MM.1S (cell line): ENCODE results near the gene MTCL1.

Source experiments
- EZH2 ChIP-seq: fragments of 300-600 bp; sonication (generic); optimal IDR thresholded peaks from 2 replicates; pipeline ENCODE3; 2017; ENCODE audit warnings: low read depth, mild to moderate bottlenecking, antibody characterized with exemption, low read length, mixed read lengths
- EZH2phosphoT487 ChIP-seq: fragments of 300-600 bp; sonication (generic); IDR thresholded peaks from 2 replicates; pipeline ENCODE4 v1.6.1; 2018; ENCODE audit warnings: antibody characterized with exemption, low read length
- TF ChIP-seq, protein P1 (sequence below): fragments of 300-600 bp; sonication (generic); IDR thresholded peaks from 2 replicates; pipeline ENCODE4 v1.5.1; 2016; ENCODE audit warnings: antibody characterized with exemption, low read length, mixed read lengths

DNA sequence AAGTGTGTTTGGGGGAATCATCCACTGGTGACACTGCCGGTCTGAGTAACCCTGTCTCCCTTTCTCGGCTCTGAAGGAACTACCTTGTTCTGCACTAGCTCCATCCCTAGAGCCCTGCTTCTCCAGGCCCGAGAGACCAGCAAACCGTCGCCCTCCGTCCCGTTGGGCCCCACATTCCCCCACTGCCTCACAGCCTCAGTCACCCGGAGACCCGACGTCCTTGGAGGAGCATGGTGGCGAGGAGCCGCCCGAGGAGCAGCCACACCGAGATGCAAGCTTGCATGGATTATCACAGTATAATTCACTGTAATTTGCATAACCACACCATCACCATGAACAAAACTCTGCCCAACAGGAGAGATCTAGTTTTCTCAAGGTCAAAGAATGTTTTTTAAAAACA lies 126.2 kb downstream of the MTCL1 start:
- TF ChIP-seq, protein P1, sequence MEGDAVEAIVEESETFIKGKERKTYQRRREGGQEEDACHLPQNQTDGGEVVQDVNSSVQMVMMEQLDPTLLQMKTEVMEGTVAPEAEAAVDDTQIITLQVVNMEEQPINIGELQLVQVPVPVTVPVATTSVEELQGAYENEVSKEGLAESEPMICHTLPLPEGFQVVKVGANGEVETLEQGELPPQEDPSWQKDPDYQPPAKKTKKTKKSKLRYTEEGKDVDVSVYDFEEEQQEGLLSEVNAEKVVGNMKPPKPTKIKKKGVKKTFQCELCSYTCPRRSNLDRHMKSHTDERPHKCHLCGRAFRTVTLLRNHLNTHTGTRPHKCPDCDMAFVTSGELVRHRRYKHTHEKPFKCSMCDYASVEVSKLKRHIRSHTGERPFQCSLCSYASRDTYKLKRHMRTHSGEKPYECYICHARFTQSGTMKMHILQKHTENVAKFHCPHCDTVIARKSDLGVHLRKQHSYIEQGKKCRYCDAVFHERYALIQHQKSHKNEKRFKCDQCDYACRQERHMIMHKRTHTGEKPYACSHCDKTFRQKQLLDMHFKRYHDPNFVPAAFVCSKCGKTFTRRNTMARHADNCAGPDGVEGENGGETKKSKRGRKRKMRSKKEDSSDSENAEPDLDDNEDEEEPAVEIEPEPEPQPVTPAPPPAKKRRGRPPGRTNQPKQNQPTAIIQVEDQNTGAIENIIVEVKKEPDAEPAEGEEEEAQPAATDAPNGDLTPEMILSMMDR = no peak
- no peak for TF ChIP-seq EZH2
- TF ChIP-seq EZH2phosphoT487 = no peak
